GM06990 (cell line): ENCODE results near the gene CNTN2.

Experiments
- DNase-seq: peaks from one replicate; pipeline ENCODE4 v3.0.0-alpha.2; 2011; ENCODE audit not compliant: insufficient read length; ENCODE audit errors: extremely low read depth
- H3K27me3 ChIP-seq: replicated peaks from 2 replicates; pipeline ENCODE4 v1.6.0; 2011; ENCODE audit warnings: low read length; ENCODE audit not compliant: control insufficient read depth, insufficient read depth
- H3K36me3 ChIP-seq: 2 replicates; pipeline ENCODE4 v1.5.1; 2011; ENCODE audit warnings: low read length; ENCODE audit not compliant: control insufficient read depth, insufficient read depth
- H3K4me3 ChIP-seq: replicated peaks from 2 replicates; pipeline ENCODE4 v1.5.1; 2011; ENCODE audit warnings: low read depth, mild to moderate bottlenecking, control low read depth, low read length
- CTCF ChIP-seq: IDR thresholded peaks from 2 replicates; pipeline ENCODE4 v1.5.1; 2011; ENCODE audit warnings: low read length, control low read depth, mild to moderate bottlenecking, inconsistent platforms; ENCODE audit not compliant: insufficient read depth, poor library complexity, severe bottlenecking

Gene CNTN2

GRCh38 chr1:205057808-205058575 is 15.0 kb downstream of the CNTN2 start:
- Histone ChIP-seq H3K36me3 (no peaks in the 10 kb centered on the region), H3K27me3 (no peaks in the 10 kb centered on the region; the same call in none of the 2 replicates), H3K4me3 (no peak overlapping the region)
- TF ChIP-seq CTCF = no peak
- no peak for DNase-seq

- no peak for TF ChIP-seq CTCF
- DNase-seq = no peak
- no peak overlapping the region for H3K4me3 ChIP-seq
- H3K27me3 ChIP-seq = no peaks in the 10 kb centered on the region; the same call in none of the 2 replicates
- no peaks in the 10 kb centered on the region for H3K36me3 ChIP-seq
Observed at GRCh38 chr1:205058853-205059252, 15.8 kb downstream of the CNTN2 start.

GRCh38 chr1:205059660-205060059 is 16.6 kb downstream of the CNTN2 start:
- TF ChIP-seq CTCF = no peak
- Histone ChIP-seq H3K4me3 (no peak overlapping the region), H3K27me3 (no peaks in the 10 kb centered on the region; the same call in 1 of the 2 replicates), H3K36me3 (no peaks in the 10 kb centered on the region)
- DNase-seq = no peak

GRCh38 chr1:205060746-205061145 is 17.7 kb downstream of the CNTN2 start:
- H3K27me3 ChIP-seq = no peaks in the 10 kb centered on the region
- no peak for TF ChIP-seq CTCF
- no peaks in the 10 kb centered on the region for H3K36me3 ChIP-seq
- no peak overlapping the region for H3K4me3 ChIP-seq
- no peak for DNase-seq

GRCh38 chr1:205061227-205061626 is 18.2 kb downstream of the CNTN2 start:
- no peak overlapping the region for H3K4me3 ChIP-seq
- DNase-seq = no peak
- no peak for TF ChIP-seq CTCF
- H3K27me3 ChIP-seq = no peaks in the 10 kb centered on the region
- no peaks in the 10 kb centered on the region for H3K36me3 ChIP-seq
